Left ventricle myocardium inferior (tissue), 1 donor: ENCODE measurements around the gene RAI1. TPM values are rescaled to one million over a fixed set of nuclear protein-coding genes. Genes with fewer than 3 reads are reported as not detected.

Experiments
- DNase-seq: peaks from one replicate; pipeline ENCODE4 v3.0.0-alpha.2; 2020
- H3K27ac ChIP-seq: fragments of 200-600 bp; replicated peaks from 2 replicates; pipeline ENCODE4 v1.8.0; 2021
- H3K27me3 ChIP-seq: fragments of 200-600 bp; 2 replicates; pipeline ENCODE4 v1.8.0; 2021; ENCODE audit warnings: low read depth
- H3K36me3 ChIP-seq: fragments of 200-600 bp; 2 replicates; pipeline ENCODE4 v1.8.0; 2021
- H3K4me1 ChIP-seq: fragments of 200-600 bp; 2 replicates; pipeline ENCODE4 v1.8.0; 2021
- H3K4me3 ChIP-seq: fragments of 200-600 bp; 2 replicates; pipeline ENCODE4 v1.8.0; 2021; ENCODE audit warnings: mild to moderate bottlenecking, moderate library complexity
- H3K9me3 ChIP-seq: fragments of 200-600 bp; replicated peaks from 2 replicates; pipeline ENCODE4 v1.8.0; 2021
- intact Hi-C: fragments of 100-400 bp; cut with micrococcal nuclease; formaldehyde crosslinking; loops from one replicate; pipeline ENCODE4 v1.11.0; 2022
- total RNA-seq: library from RNA; stranded (reverse); fragmentation: NEBNext Ultra II Directional; extraction: Animal tissue kit (Norgen Biotek cat#: 25700); gene quantifications from one replicate; pipeline ENCODE4 v1.2.1, GENCODE V29; 2021
- TF ChIP-seq, protein P1 (sequence below): fragments of 200-600 bp; IDR thresholded peaks from 2 replicates; pipeline ENCODE4 v1.8.0; 2021; ENCODE audit warnings: antibody characterized with exemption, mild to moderate bottlenecking, borderline replicate concordance
- donor health status: DM: no; HTN: yes; CAD: no; lungs with severe emphysema.

RAI1 gene
- total RNA-seq, 1 donor from 2014 or later = 22.5 TPM

DNA sequence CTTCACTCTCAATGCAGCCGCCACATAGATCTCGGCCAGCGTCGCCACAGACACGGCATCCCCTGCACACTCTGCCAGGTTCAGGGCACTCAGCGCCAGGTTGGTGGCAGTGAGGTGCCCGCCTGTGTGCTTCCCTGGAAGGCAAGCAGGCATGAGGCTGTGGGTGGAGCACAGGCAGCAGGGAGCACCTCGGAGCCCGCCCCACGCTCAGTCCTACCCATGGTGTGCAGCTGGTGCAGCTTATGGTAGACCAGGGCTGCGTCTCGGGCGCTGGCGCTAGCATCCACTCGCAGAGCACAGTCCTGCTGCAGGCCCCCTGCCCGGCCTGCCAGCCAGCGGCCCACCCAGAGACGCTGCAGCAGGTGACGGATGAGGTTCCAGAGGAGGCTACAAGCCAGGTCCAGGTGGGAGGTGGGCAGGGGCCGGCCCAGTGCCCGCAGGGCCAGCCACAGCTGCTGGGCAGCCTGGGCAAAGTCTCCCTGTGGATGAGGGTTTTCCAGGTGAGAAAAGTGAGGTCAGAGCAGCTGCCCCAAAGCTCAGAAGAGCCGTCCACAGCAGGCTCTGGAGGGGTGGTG, 135.1 kb downstream of the RAI1 start:
- intact Hi-C loops = no loop called here
- Histone ChIP-seq H3K36me3 (peaks cover 71% of the 10 kb centered on the region), H3K4me3 (no peak overlapping the region), H3K9me3 (no peaks in the 10 kb centered on the region), H3K4me1 (peaks cover 97% of the 10 kb centered on the region), H3K27me3 (no peaks in the 10 kb centered on the region), H3K27ac (peak overlapping the region; percentile 45)
- TF ChIP-seq, protein P1, sequence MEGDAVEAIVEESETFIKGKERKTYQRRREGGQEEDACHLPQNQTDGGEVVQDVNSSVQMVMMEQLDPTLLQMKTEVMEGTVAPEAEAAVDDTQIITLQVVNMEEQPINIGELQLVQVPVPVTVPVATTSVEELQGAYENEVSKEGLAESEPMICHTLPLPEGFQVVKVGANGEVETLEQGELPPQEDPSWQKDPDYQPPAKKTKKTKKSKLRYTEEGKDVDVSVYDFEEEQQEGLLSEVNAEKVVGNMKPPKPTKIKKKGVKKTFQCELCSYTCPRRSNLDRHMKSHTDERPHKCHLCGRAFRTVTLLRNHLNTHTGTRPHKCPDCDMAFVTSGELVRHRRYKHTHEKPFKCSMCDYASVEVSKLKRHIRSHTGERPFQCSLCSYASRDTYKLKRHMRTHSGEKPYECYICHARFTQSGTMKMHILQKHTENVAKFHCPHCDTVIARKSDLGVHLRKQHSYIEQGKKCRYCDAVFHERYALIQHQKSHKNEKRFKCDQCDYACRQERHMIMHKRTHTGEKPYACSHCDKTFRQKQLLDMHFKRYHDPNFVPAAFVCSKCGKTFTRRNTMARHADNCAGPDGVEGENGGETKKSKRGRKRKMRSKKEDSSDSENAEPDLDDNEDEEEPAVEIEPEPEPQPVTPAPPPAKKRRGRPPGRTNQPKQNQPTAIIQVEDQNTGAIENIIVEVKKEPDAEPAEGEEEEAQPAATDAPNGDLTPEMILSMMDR = no peak
- DNase-seq = no peak

DNA sequence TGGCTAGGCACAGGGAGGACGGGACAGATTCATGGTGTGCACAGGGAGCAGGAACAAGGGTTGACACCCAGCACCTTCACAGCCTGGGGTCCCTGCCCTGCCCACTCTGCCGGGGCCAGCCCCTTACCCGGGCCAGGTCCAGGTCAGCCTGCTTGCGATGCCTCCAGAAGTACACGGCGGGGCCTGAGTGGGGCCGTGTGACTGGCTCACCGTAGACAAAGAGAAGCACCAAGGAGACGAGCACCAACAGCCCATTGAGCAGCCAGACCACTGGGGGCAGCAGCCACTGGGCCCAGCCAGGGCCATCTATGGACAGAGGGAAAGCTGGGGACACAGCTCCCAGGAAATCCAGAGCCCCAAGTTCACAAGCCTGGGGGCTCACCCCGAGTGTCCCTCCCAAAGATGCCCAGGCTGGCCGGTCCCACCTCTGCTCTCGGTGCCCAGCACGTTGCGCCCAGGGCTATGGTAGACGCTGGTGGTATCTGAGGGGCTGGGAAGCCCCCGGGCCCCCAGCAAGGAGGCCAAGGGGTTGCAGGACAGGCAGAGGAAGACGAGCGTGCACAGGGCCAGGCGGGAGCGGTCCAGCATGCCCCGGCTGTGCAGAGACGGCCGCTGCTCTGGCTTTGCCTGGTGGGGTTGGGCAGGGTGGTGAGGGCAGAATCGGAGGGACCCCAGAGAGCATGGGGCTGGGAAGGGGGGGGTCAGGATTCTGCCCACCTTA, 135.7 kb downstream of the RAI1 start:
- intact Hi-C loops = no loop called here
- Histone ChIP-seq H3K27me3 (no peaks in the 10 kb centered on the region), H3K4me3 (no peak overlapping the region), H3K4me1 (peaks cover 97% of the 10 kb centered on the region), H3K27ac (peak overlapping the region; percentile 45), H3K9me3 (no peaks in the 10 kb centered on the region), H3K36me3 (peaks cover 71% of the 10 kb centered on the region)
- DNase-seq = no peak
- TF ChIP-seq, protein P1 = no peak

DNA sequence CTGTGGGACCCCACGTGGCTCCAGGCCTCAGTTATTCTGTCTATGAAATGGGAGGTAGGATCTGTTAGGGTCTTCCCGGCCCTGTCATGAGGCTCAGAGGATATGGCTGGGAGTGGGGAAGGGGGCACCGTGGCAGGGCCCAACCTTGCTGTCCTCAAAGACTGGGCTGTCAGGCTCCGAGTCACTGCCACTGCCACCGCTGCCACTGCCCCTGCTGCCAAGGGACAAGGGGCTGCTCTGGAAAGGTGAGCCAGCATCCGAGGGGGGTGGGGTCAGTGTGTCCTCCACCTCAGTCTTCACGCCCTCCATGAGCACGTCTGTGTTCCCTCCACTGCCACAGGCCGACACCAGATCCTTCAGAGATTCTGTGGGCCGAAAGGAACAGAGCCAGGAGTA, 136.3 kb downstream of the RAI1 start:
- Histone ChIP-seq H3K27me3 (no peaks in the 10 kb centered on the region), H3K9me3 (no peaks in the 10 kb centered on the region), H3K36me3 (peaks cover 71% of the 10 kb centered on the region), H3K4me3 (no peak overlapping the region), H3K27ac (peak overlapping the region; percentile 45), H3K4me1 (peaks cover 97% of the 10 kb centered on the region)
- DNase-seq = no peak
- intact Hi-C loops = no loop called here
- TF ChIP-seq, protein P1 = no peak

DNA sequence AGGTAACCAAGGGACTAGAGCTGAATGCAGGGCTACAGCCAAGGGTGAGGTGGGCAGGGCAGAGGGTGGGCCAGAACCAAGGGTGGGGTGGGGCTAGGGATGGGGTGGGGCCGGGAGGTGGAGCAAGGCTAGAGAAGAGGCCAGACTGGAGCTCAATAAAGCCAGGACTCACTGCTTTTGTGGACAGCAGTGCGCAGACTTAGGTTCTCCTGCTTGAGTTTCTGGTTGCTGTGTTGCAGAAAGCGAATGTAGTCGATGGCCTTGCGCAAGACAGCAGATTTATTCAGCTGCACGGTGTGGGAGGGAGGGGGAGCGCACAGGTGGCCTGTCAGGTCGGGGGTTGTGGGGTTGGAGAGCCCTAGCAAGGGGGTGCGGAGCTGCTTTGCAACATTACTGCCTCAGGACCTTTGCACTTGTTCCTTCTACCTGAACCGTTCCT, 136.8 kb downstream of the RAI1 start:
- peak overlapping the region; percentile 45 for H3K27ac ChIP-seq
- H3K4me1 ChIP-seq = peaks cover 97% of the 10 kb centered on the region
- TF ChIP-seq, protein P1 = no peak
- DNase-seq = no peak
- H3K9me3 ChIP-seq = no peaks in the 10 kb centered on the region
- no peak overlapping the region for H3K4me3 ChIP-seq
- H3K36me3 ChIP-seq = peaks cover 65% of the 10 kb centered on the region
- intact Hi-C loops = no loop called here
- no peaks in the 10 kb centered on the region for H3K27me3 ChIP-seq

DNA sequence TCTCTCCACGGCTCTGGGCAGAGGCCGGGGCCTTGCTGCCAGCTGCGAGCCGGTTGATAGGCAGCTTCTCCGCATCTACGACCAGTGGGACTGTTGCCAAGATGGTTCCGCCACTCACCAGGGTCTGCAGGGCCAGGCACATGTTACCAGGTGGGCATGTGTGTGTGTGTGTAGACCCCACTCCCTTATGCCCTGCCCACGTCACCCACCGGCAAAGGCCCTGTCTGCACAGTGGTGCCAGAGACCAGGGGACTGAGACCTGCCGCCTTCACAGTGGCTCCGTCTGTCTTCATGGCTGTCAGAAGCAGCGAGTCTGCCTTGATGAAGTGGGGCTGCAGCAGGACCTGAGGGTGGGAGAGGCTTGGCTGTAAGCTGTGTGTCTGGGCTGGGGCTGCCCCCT, 137.9 kb downstream of the RAI1 start:
- peaks cover 95% of the 10 kb centered on the region for H3K4me1 ChIP-seq
- no peaks in the 10 kb centered on the region for H3K9me3 ChIP-seq
- intact Hi-C loops = no loop called here

More for the DNA sequence above, 137.9 kb downstream of the RAI1 start:
- Histone ChIP-seq H3K27ac (no peak overlapping the region), H3K36me3 (peaks cover 55% of the 10 kb centered on the region), H3K27me3 (no peaks in the 10 kb centered on the region), H3K4me3 (no peak overlapping the region)
- TF ChIP-seq, protein P1 = no peak
- DNase-seq = no peak
